ENCODE measurements around the gene RPS26. TPM values are rescaled to one million over a fixed set of nuclear protein-coding genes. Genes with fewer than 3 reads are reported as not detected.

The RPS26 gene
- total and polyA plus RNA-seq, 9 of the 15 experiments (the other 6 are each of a cell fraction or from before 2014, with no cell fraction given): 70.2 to 1,589 (median 852) TPM

- TF ChIP-seq KAT8 (IDR thresholded peaks at IDR 0.05; ENCODE audit: low read depth) (no peak), ZNF707 (CRISPR knock-in tag; conservative IDR thresholded peaks at IDR 0.05) (no peak), RFX7 (CRISPR knock-in tag; IDR thresholded peaks at IDR 0.05) (no peak), THRAP3 (IDR thresholded peaks at IDR 0.05; ENCODE audit: borderline replicate concordance) (no peak), PTTG1 (tag; IDR thresholded peaks at IDR 0.05; ENCODE audit: low read depth) (no peak), STAT6 (CRISPR knock-in tag; IDR thresholded peaks at IDR 0.05) (no peak), FOXM1 (IDR thresholded peaks at IDR 0.05; ENCODE audit: low read depth) (no peak), FOXM1 (CRISPR knock-in tag; IDR thresholded peaks at IDR 0.05; ENCODE audit: low read depth) (no peak), ZBED1 (IDR thresholded peaks at IDR 0.05) (peak; percentile 5; the same call in 1 of the 2 replicates), ZNF184 (CRISPR knock-in tag; IDR thresholded peaks at IDR 0.05) (no peak), CEBPG (CRISPR knock-in tag; IDR thresholded peaks at IDR 0.05) (no peak), CEBPG (tag; conservative IDR thresholded peaks at IDR 0.05 in 1 of 2, IDR thresholded peaks at IDR 0.05 in 1 of 2) (no peak), RAD51 (IDR thresholded peaks at IDR 0.05; ENCODE audit: borderline replicate concordance, low read depth) (no peak; the same call in 1 of the 2 replicates), NCOA4 (IDR thresholded peaks at IDR 0.05; ENCODE audit: partially characterized antibody) (no peak), USF1 (CRISPR knock-in tag; IDR thresholded peaks at IDR 0.05) (peak; percentile 29; the same call in 1 of the 2 replicates)
These were observed 38.2 kb downstream of the RPS26 start, which contains the start of gene ERBB3 (continued) for GRCh38 chr12:56079723-56080555.
